ENCODE measurements around the gene G0S2. TPM values are rescaled to one million over a fixed set of nuclear protein-coding genes. Genes with fewer than 3 reads are reported as not detected.
A peak's percentile ranks its signal among the peaks of the same experiment; 100 is the strongest.

G0S2 gene
- total and polyA plus RNA-seq, 10 of the 15 experiments (the other 5 are each of a cell fraction or from before 2014, with no cell fraction given) = 0.07 to 0.51 (median 0.23) TPM

GRCh38 chr1:209645574-209646452, 29.4 kb upstream of the G0S2 start (continued):
- TF ChIP-seq NFIC (IDR thresholded peaks at IDR 0.05; ENCODE audit: low read depth, low read length) (no peak), ZNF384 (IDR thresholded peaks at IDR 0.05; ENCODE audit: borderline replicate concordance, low read depth, low read length) (no peak), POLR2AphosphoS2 (IDR thresholded peaks at IDR 0.05; ENCODE audit: low read depth, low read length) (no peak), NR2C2 (IDR thresholded peaks at IDR 0.05; ENCODE audit: borderline replicate concordance, control insufficient read depth, insufficient read length, low read depth) (no peak), ZNF592 (IDR thresholded peaks at IDR 0.05) (no peak)

- H3K79me2 ChIP-seq (ENCODE audit: control insufficient read depth, insufficient read depth, low read length) = no peaks in the 10 kb centered on the region
- no peaks in the 10 kb centered on the region for H3K36me3 ChIP-seq (ENCODE audit: control insufficient read depth in 2 of 2, insufficient read depth in 2 of 2, low read length in 1 of 2)
- no peak overlapping the region for H2AFZ ChIP-seq (ENCODE audit: control insufficient read depth, low read depth, low read length)
- ChIA-PET CTCF (interaction anchor here (1.0 to 2.3 kb wide), 12 partner anchors 15 to 102 kb away, joined by 3 to 11 read pairs (median 4); no protein-coding TSS in a partner anchor), POLR2A (interaction anchor here (0.6 to 1.1 kb wide), 2 partner anchors 41 to 198 kb away, joined by 3 read pairs; no protein-coding TSS in a partner anchor), RAD21 (ENCODE audit: unreplicated experiment) (interaction anchor here (0.6 to 15.7 kb wide), 2 partner anchors 28 to 1662 kb away, joined by 3 to 195 read pairs; partner anchors contain the start of gene G0S2), SMC1A (ENCODE audit: uncharacterized antibody, unreplicated experiment) (interaction anchor here (1.0 to 17.6 kb wide), 5 partner anchors 8 to 45 kb away, joined by 3 to 261 read pairs (median 7); partner anchors contain the start of gene G0S2)
- H4K20me1 ChIP-seq (ENCODE audit: control insufficient read depth, insufficient read depth) = no peaks in the 10 kb centered on the region
- no peaks in the 10 kb centered on the region for H3K9me3 ChIP-seq (replicated peaks; ENCODE audit: control insufficient read depth, insufficient read depth, low read length)
- 81% methylated on average over 5 of the region's 5 CpGs for WGBS (ENCODE audit: insufficient coverage, insufficient replicate concordance, low lambda C conversion rate, missing lambda C conversion rate)
- intact Hi-C loops (cut with micrococcal nuclease; ENCODE audit: unreplicated experiment) (loop anchor here (5.0 kb wide), 1 partner anchor 41 kb away; no protein-coding TSS in a partner anchor), in situ Hi-C loops (cut with MboI) (no loop called here)
- no peaks in the 10 kb centered on the region; a peak in 1 of 4 replicates for H3K27me3 ChIP-seq (replicated peaks in 1 of 2; ENCODE audit: control insufficient read depth in 2 of 2, insufficient read depth in 2 of 2, low read length in 1 of 2)
- no peak overlapping the region for H3K9ac ChIP-seq (ENCODE audit: control insufficient read depth, insufficient read depth, low read length)
- no peak overlapping the region for H3K27ac ChIP-seq (ENCODE audit: control insufficient read depth, insufficient read depth)
- BruUV-seq (replicated peaks) = no TSS peak
- no peak overlapping the region for H3K4me2 ChIP-seq (ENCODE audit: control insufficient read depth, insufficient read depth)
- FAIRE-seq (no peak), DNase-seq (ENCODE audit: low read depth, low spot score) (no peak), ATAC-seq (0 out of 3 replicates have a peak, but pooled peaks have one; percentile 17)
- 0 out of 2 replicates have a peak, but pooled peaks have one; percentile 7 for TF ChIP-seq RAD21 (IDR thresholded peaks at IDR 0.05; ENCODE audit: insufficient read depth, low read depth, low read length)
- TF ChIP-seq SMC3 (IDR thresholded peaks at IDR 0.05; ENCODE audit: borderline replicate concordance, low read length) = peak; percentile 38; the same call in 1 of the 2 replicates
- TF ChIP-seq, protein P1, sequence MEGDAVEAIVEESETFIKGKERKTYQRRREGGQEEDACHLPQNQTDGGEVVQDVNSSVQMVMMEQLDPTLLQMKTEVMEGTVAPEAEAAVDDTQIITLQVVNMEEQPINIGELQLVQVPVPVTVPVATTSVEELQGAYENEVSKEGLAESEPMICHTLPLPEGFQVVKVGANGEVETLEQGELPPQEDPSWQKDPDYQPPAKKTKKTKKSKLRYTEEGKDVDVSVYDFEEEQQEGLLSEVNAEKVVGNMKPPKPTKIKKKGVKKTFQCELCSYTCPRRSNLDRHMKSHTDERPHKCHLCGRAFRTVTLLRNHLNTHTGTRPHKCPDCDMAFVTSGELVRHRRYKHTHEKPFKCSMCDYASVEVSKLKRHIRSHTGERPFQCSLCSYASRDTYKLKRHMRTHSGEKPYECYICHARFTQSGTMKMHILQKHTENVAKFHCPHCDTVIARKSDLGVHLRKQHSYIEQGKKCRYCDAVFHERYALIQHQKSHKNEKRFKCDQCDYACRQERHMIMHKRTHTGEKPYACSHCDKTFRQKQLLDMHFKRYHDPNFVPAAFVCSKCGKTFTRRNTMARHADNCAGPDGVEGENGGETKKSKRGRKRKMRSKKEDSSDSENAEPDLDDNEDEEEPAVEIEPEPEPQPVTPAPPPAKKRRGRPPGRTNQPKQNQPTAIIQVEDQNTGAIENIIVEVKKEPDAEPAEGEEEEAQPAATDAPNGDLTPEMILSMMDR (IDR thresholded peaks at IDR 0.05 in 2 of 3, conservative IDR thresholded peaks at IDR 0.05 in 1 of 3; ENCODE audit: control insufficient read depth in 2 of 3, extremely low read depth in 1 of 3, insufficient read depth in 1 of 3, low read depth in 3 of 3, low read length in 3 of 3) = peak; percentile 10 to 24 (median 24); a peak in 2 of 6 replicates
- no peak for TF ChIP-seq PKNOX1 (IDR thresholded peaks at IDR 0.05)
- TF ChIP-seq RELA (IDR thresholded peaks at IDR 0.05; ENCODE audit: borderline replicate concordance, partially characterized antibody) = no peak
- H3K4me1 ChIP-seq (ENCODE audit: control insufficient read depth, insufficient read depth, low read length) = no peaks in the 10 kb centered on the region
- H3K4me3 ChIP-seq = no peak overlapping the region
Measured at GRCh38 chr1:209646558-209646957, 28.7 kb upstream of the G0S2 start.

Data from GM12878 (cell line).